Activated B cell treated with CpG ODN at 0.5 μM for 24 hours (primary cell): ENCODE results near the gene CNR2. TPM values are rescaled to one million over a fixed set of nuclear protein-coding genes. Genes with fewer than 3 reads are reported as not detected.
A peak's percentile ranks its signal among the peaks of the same experiment; 100 is the strongest.
"Not testable (repeated sequence)": the region's sequence is repeated elsewhere in the genome, so short reads cannot be mapped to it uniquely, and the experiment has no call there.

Experiments
- ATAC-seq: fragments of 200-7000 bp; cut with Tn5 transposase; one replicate; pipeline ENCODE4 v1.10.0; 2021; ENCODE audit warnings: low read depth, mild to moderate bottlenecking, moderate library complexity
- CTCF ChIA-PET: fragments of 350-600 bp; sonication (Branson Sonifier 250); formaldehyde crosslinking; loops from one replicate; lab custom pipeline; 2021; ENCODE audit warnings: antibody characterized with exemption; lab: Charles Lee
- POLR2A ChIA-PET: fragments of 350-600 bp; sonication (Branson Sonifier 250); formaldehyde crosslinking; loops from one replicate; lab custom pipeline; 2021; ENCODE audit warnings: antibody characterized with exemption; lab: Charles Lee
- DNase-seq: peaks from one replicate; pipeline ENCODE4 v3.0.0; 2022
- H3K27ac Mint-ChIP-seq: one replicate; pipeline ENCODE4 v1.8.0; 2020; ENCODE audit warnings: mixed read lengths
- H3K27me3 Mint-ChIP-seq: one replicate; pipeline ENCODE4 v1.8.0; 2021; ENCODE audit warnings: mixed read lengths
- H3K36me3 Mint-ChIP-seq: one replicate; pipeline ENCODE4 v1.8.0; 2021; ENCODE audit warnings: low read depth, mixed read lengths
- H3K4me1 Mint-ChIP-seq: one replicate; pipeline ENCODE4 v1.8.0; 2021; ENCODE audit warnings: mixed read lengths
- H3K4me3 Mint-ChIP-seq: one replicate; pipeline ENCODE4 v1.8.0; 2020; ENCODE audit warnings: mild to moderate bottlenecking, mixed read lengths
- H3K9me3 Mint-ChIP-seq: one replicate; pipeline ENCODE4 v1.8.0; 2020; ENCODE audit warnings: mixed read lengths
- CTCF ChIP-seq: fragments of 200-600 bp; IDR thresholded peaks from one replicate; pipeline ENCODE4 v1.8.0; 2022; ENCODE audit warnings: antibody characterized with exemption, mild to moderate bottlenecking
- intact Hi-C: fragments of 100-400 bp; cut with micrococcal nuclease; formaldehyde crosslinking; loops from one replicate; pipeline ENCODE4 v1.15.1; 2024
- total RNA-seq: library from RNA; stranded (reverse); gene quantifications from 2 replicates; pipeline ENCODE4 v1.2.3, GENCODE V29; 2022

Gene CNR2
- total RNA-seq, 1 donor from 2014 or later = 51.0 TPM

GRCh38 chr1:23904748-23905357 lies 8.3 kb downstream of the CNR2 start:
- CTCF ChIA-PET = interaction anchor here (3.1 kb wide), 1 partner anchor 95 kb away, joined by 9 read pairs; no protein-coding TSS in a partner anchor
- TF ChIP-seq CTCF = no peak
- Mint-ChIP-seq H3K36me3 (peaks cover 75% of the 10 kb centered on the region), H3K4me1 (peaks cover 93% of the 10 kb centered on the region), H3K4me3 (peak overlapping the region; percentile 19), H3K27ac (peak overlapping the region; percentile 81), H3K27me3 (no peaks in the 10 kb centered on the region), H3K9me3 (no peaks in the 10 kb centered on the region)
- intact Hi-C loops = no loop called here
- POLR2A ChIA-PET = interaction anchor here (0.6 to 2.5 kb wide), 7 partner anchors 9 to 103 kb away, joined by 3 to 15 read pairs (median 5); partner anchors contain the start of genes CNR2 and PNRC2
- DNase-seq (no peak), ATAC-seq (peak; percentile 2)

GRCh38 chr1:23903754-23904153 lies 9.4 kb downstream of the CNR2 start:
- Mint-ChIP-seq H3K27me3 (no peaks in the 10 kb centered on the region), H3K27ac (peak overlapping the region; percentile 81), H3K9me3 (no peaks in the 10 kb centered on the region), H3K36me3 (peaks cover 75% of the 10 kb centered on the region), H3K4me1 (peaks cover 92% of the 10 kb centered on the region), H3K4me3 (peak overlapping the region; percentile 67)
- ATAC-seq (no peak), DNase-seq (no peak)
- no peak for TF ChIP-seq CTCF
- ChIA-PET POLR2A (interaction anchor here (0.6 to 2.5 kb wide), 16 partner anchors 8 to 577 kb away, joined by 3 to 16 read pairs (median 4); partner anchors contain the start of genes CNR2, HMGCL and PNRC2), CTCF (interaction anchor here (1.0 kb wide), 2 partner anchors 13 to 93 kb away, joined by 3 to 7 read pairs; no protein-coding TSS in a partner anchor)
- intact Hi-C loops = no loop called here

- Mint-ChIP-seq H3K36me3 (peaks cover 68% of the 10 kb centered on the region), H3K27me3 (no peaks in the 10 kb centered on the region), H3K9me3 (no peaks in the 10 kb centered on the region), H3K4me1 (peaks cover 83% of the 10 kb centered on the region), H3K27ac (peak overlapping the region; percentile 93), H3K4me3 (peak overlapping the region; percentile 67)
- POLR2A ChIA-PET = interaction anchor here (0.8 to 2.5 kb wide), 6 partner anchors 9 to 57 kb away, joined by 3 to 16 read pairs (median 6); partner anchors contain the start of genes CNR2 and PNRC2
- no peak for TF ChIP-seq CTCF
- CTCF ChIA-PET = interaction anchor here (1.0 kb wide), 2 partner anchors 14 to 92 kb away, joined by 3 to 4 read pairs; no protein-coding TSS in a partner anchor
- DNase-seq = peak; percentile 23
- intact Hi-C loops = no loop called here
- no peak for ATAC-seq
Measured at GRCh38 chr1:23902321-23903278, 10.6 kb downstream of the CNR2 start.

- Mint-ChIP-seq H3K27ac (peak overlapping the region; percentile 93), H3K36me3 (peaks cover 65% of the 10 kb centered on the region), H3K4me1 (peaks cover 85% of the 10 kb centered on the region), H3K4me3 (peak overlapping the region; percentile 56)
- ATAC-seq, intact Hi-C loops, H3K27me3 Mint-ChIP-seq, DNase-seq, H3K9me3 Mint-ChIP-seq: not testable (repeated sequence)
- ChIA-PET CTCF (interaction anchor here (0.8 to 1.7 kb wide), 2 partner anchors 8 to 16 kb away, joined by 4 to 7 read pairs; no protein-coding TSS in a partner anchor), POLR2A (interaction anchor here (0.6 to 3.3 kb wide), 6 partner anchors 9 to 31 kb away, joined by 3 to 40 read pairs (median 10); partner anchors contain the start of gene CNR2)
Measured at GRCh38 chr1:23900017-23900416, 13.1 kb downstream of the CNR2 start.

- Mint-ChIP-seq H3K27me3 (no peaks in the 10 kb centered on the region), H3K4me1 (peaks cover 82% of the 10 kb centered on the region), H3K9me3 (no peaks in the 10 kb centered on the region), H3K4me3 (peak overlapping the region; percentile 68), H3K27ac (peak overlapping the region; percentile 93), H3K36me3 (peaks cover 59% of the 10 kb centered on the region)
- DNase-seq = no peak
- no peak for TF ChIP-seq CTCF
- intact Hi-C loops = loop anchor here (1.0 kb wide), 1 partner anchor 14 kb away; the partner anchor contains the start of gene CNR2
- CTCF ChIA-PET = interaction anchor here (1.7 kb wide), 1 partner anchor 17 kb away, joined by 7 read pairs; no protein-coding TSS in a partner anchor
- POLR2A ChIA-PET = interaction anchor here (0.7 to 3.3 kb wide), 8 partner anchors 10 to 281 kb away, joined by 3 to 40 read pairs (median 8); partner anchors contain the start of genes CNR2 and HMGCL
- peak; percentile 36 for ATAC-seq
Measured at GRCh38 chr1:23899070-23899469, 14.1 kb downstream of the CNR2 start.
